ENCODE results near the gene ZNF425.
"Not testable (repeated sequence)": the region's sequence is repeated elsewhere in the genome, so short reads cannot be mapped to it uniquely, and the experiment has no call there.

Gene ZNF425

GRCh38 chr7:149071641-149072437, 54.3 kb downstream of the ZNF425 start:
- peak; percentile 28 for DNase-seq

DNA sequence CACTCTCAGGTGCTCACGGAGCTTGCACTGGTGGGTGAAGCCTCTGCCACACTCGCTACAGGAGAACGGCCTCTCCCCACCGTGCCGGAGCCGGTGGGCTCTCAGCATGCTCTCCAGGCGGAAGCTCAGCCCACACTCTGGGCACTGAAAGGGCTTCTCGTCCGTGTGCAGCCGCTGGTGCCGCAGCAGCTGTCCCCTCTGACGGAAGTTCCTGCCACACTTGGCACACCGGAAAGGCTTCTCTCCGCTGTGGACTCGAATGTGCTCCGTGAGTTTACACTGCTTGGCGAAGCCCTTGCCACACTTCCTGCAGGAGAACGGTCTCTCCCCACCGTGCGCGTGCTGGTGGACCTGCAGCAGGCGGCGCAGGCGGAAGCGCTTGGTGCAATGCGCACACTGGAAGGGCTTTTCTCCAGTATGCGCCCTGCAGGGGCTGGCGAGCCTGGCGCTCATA, 54.9 kb downstream of the ZNF425 start:
- no peak for DNase-seq

DNA sequence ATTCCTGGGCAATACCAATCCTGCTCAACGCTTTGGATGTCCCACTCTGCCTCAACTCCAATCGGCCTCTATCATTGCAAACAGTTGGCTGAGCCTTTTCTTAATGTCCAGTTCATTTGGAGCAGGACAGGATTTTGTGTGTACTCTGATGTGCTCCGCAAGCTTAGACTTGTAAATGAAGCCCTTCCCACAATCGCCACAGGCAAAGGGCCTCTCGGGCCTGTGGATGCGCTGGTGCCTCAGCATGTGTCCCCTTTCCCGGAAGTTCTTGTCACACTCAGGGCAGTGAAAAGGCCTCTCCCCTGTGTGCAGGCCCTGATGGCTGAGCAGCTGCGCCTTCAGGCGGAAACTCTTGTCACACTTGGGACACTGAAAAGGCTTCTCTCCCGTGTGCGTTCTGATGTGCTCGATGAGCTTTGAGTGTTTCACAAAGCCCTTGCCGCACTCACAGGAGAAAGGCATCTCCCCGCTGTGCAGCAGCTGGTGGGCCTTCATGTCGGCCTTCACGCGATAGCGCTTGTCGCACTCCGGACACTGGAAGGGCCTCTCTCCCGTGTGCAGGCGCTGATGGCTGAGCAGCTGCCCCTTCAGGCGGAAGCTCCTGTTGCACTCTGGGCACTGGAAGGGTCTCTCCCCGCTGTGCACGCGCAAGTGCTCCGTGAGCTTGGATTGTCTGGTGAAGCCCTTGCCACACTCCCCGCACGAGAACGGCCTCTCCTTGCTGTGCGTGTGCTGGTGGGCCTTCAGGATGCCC, 55.6 kb downstream of the ZNF425 start:
- DNase-seq: no peak

- no peak for DNase-seq
Observed at GRCh38 chr7:149067869-149068268, 58.3 kb downstream of the ZNF425 start.

DNA sequence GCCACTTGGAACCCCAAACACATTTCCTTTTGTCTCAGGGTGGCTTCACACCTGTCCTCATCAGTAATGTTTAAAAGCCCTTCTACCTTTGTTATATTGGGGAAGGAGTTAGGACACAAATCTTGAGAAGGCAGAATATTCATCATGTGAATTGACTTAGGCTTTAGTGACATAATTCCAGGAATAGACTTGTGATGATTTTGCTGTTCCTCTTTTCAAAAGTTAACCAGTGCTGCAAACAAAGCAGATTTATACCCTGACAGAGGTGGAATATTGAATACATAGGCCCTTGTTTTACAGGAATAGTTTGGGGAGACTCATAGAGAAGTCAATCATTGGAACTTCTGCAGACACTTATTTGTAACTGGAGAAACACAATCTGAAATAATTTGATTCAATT, 62.6 kb downstream of the ZNF425 start:
- no peak for DNase-seq

GRCh38 chr7:149062217-149062899, 63.8 kb downstream of the ZNF425 start:
- DNase-seq: not testable (repeated sequence)

DNA sequence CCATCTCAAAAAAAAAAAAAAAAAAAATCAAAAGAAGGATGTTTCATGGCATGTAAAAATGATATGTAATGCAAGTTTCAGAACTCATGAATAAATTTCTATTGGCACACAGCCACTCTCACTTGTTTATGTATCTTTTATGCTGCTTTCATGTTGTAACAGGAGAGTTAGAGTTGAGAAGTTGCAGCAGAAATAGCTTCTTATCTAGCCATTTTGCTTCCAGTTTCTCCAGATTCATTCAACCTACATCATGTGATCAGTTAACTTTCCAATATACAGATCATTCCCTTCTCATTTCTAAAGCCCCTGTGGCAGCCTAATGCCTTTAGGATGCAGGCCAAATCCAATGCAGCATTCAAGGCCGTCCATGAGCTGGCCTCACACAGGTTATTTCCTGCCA, 66.0 kb downstream of the ZNF425 start:
- DNase-seq: no peak

DNA sequence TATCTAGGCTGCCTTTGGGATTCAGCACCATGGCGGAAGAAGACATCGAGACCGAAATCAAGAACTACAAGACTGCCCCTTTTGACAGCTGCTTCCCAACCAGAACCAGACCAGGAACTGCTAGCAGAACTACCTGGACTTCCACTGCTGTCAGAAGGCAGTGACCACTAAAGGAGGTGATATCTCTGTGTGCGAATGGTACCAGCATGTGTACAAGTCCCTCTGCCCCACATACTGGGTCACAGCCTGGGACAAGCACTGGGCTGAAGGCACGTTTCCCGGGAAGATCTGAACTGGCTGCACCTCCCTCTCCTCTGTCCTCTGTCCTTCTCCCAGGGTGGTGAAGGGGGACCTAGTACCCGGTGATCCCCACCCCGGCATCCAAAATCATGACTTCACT, 72.2 kb downstream of the ZNF425 start:
- no peak for DNase-seq

- no peak for DNase-seq
Observed at GRCh38 chr7:149053384-149053783, 72.7 kb downstream of the ZNF425 start.
